GM18868 (cell line): ENCODE data around the gene STAMBPL1.
"Not testable (repeated sequence)": the region's sequence is repeated elsewhere in the genome, so short reads cannot be mapped to it uniquely, and the experiment has no call there.

Experiments used
- ATAC-seq: cut with Tn5 transposase; IDR thresholded peaks from one replicate; pipeline ENCODE4 v1.9.1; 2021; ENCODE audit warnings: mild to moderate bottlenecking, moderate library complexity; ENCODE audit not compliant: unreplicated experiment

Gene STAMBPL1

GRCh38 chr10:88854684-88855083 is 25.4 kb upstream of the STAMBPL1 start:
- no peak for ATAC-seq

- ATAC-seq: no peak
Observed at GRCh38 chr10:88857831-88858230, 22.2 kb upstream of the STAMBPL1 start.

- ATAC-seq: no peak
Observed at GRCh38 chr10:88858491-88858890, 21.6 kb upstream of the STAMBPL1 start.

- ATAC-seq: no peak
Observed at GRCh38 chr10:88861036-88861435, 19.0 kb upstream of the STAMBPL1 start.

GRCh38 chr10:88865281-88865876 is 14.7 kb upstream of the STAMBPL1 start:
- ATAC-seq: no peak

- no peak for ATAC-seq
Observed at GRCh38 chr10:88866454-88866853, 13.6 kb upstream of the STAMBPL1 start.

- ATAC-seq: no peak
Observed at GRCh38 chr10:88870089-88870488, 10.0 kb upstream of the STAMBPL1 start.

GRCh38 chr10:88873757-88874156 is 6.3 kb upstream of the STAMBPL1 start:
- ATAC-seq: no peak

- no peak for ATAC-seq
Observed at GRCh38 chr10:88874281-88874680, 5.8 kb upstream of the STAMBPL1 start.

GRCh38 chr10:88875081-88875480 is 5.0 kb upstream of the STAMBPL1 start:
- ATAC-seq: no peak

- ATAC-seq: no peak
Observed at GRCh38 chr10:88877298-88877697, 2.7 kb upstream of the STAMBPL1 start.

- peak; percentile 65 for ATAC-seq
Observed at GRCh38 chr10:88880282-88881076, 434 bp downstream of the STAMBPL1 start.

- ATAC-seq: no peak
Observed at GRCh38 chr10:88881320-88881719, 1.3 kb downstream of the STAMBPL1 start.

- ATAC-seq: no peak
Observed at GRCh38 chr10:88881922-88882645, 2.0 kb downstream of the STAMBPL1 start.

- ATAC-seq: not testable (repeated sequence)
Observed at GRCh38 chr10:88882646-88883447, 2.8 kb downstream of the STAMBPL1 start.

GRCh38 chr10:88883448-88883809 is 3.4 kb downstream of the STAMBPL1 start:
- ATAC-seq: no peak

GRCh38 chr10:88886557-88886956 is 6.5 kb downstream of the STAMBPL1 start:
- ATAC-seq: peak; percentile 55

- ATAC-seq: no peak
Observed at GRCh38 chr10:88888810-88889445, 8.9 kb downstream of the STAMBPL1 start.

- peak; percentile 65 for ATAC-seq
Observed at GRCh38 chr10:88889559-88890337, 9.7 kb downstream of the STAMBPL1 start.
